Trophoblast cell (in vitro differentiated cells and primary cell): ENCODE data around the gene CYTIP.

ENCODE experiments used
- DNase-seq, 2 donors: peaks; one replicate each; pipeline ENCODE4 v3.0.0-alpha.2; 2016
- H2AFZ ChIP-seq: 2 replicates; pipeline ENCODE4 v1.6.1; 2013; ENCODE audit warnings: low read length, moderate library complexity, mild to moderate bottlenecking; ENCODE audit not compliant: insufficient read depth, poor library complexity
- H2AK5ac ChIP-seq: 2 replicates; pipeline ENCODE4 v1.6.1; 2013; ENCODE audit warnings: mild to moderate bottlenecking, low read length
- H2BK120ac ChIP-seq: 2 replicates; pipeline ENCODE4 v1.6.1; 2013; ENCODE audit warnings: low read length, mild to moderate bottlenecking, moderate library complexity; ENCODE audit not compliant: insufficient read depth, poor library complexity
- H2BK12ac ChIP-seq: 2 replicates; pipeline ENCODE4 v1.6.1; 2013; ENCODE audit warnings: mild to moderate bottlenecking, low read length, moderate library complexity
- H2BK5ac ChIP-seq: 2 replicates; pipeline ENCODE4 v1.6.1; 2013; ENCODE audit warnings: low read length, low read depth, moderate library complexity, mild to moderate bottlenecking; ENCODE audit not compliant: poor library complexity
- H3K14ac ChIP-seq: 2 replicates; pipeline ENCODE4 v1.6.1; 2013; ENCODE audit warnings: mild to moderate bottlenecking, low read length
- H3K18ac ChIP-seq: 2 replicates; pipeline ENCODE4 v1.6.1; 2013; ENCODE audit warnings: mild to moderate bottlenecking, low read length
- H3K23ac ChIP-seq: 2 replicates; pipeline ENCODE4 v1.6.1; 2013; ENCODE audit warnings: low read length
- H3K27ac ChIP-seq: 2 replicates; pipeline ENCODE4 v1.5.1; 2013; ENCODE audit warnings: low read depth, mild to moderate bottlenecking, inconsistent platforms, low read length, moderate library complexity
- H3K27me3 ChIP-seq: 2 replicates; pipeline ENCODE4 v1.6.1; 2013; ENCODE audit warnings: inconsistent platforms, mild to moderate bottlenecking, low read length, moderate library complexity; ENCODE audit not compliant: insufficient read depth
- H3K36me3 ChIP-seq, 2 experiments: 1 replicate in 1 of 2; 2 replicates in 1 of 2; pipeline ENCODE4 v1.6.1; 2013; ENCODE audit warnings: low read length in 2 of 2, mild to moderate bottlenecking in 2 of 2, moderate library complexity in 1 of 2; ENCODE audit not compliant: insufficient read depth in 2 of 2, control insufficient read depth in 1 of 2
- H3K4ac ChIP-seq: 2 replicates; pipeline ENCODE4 v1.6.1; 2013; ENCODE audit warnings: low read depth, mild to moderate bottlenecking, low read length, moderate library complexity
- H3K4me1 ChIP-seq, 2 experiments: 1 replicate in 1 of 2; 2 replicates in 1 of 2; pipeline ENCODE4 v1.6.1; 2013; ENCODE audit warnings: low read length in 2 of 2, mild to moderate bottlenecking in 2 of 2, moderate library complexity in 1 of 2; ENCODE audit not compliant: insufficient read depth in 2 of 2, control insufficient read depth in 1 of 2
- H3K4me2 ChIP-seq: 2 replicates; pipeline ENCODE4 v1.6.1; 2013; ENCODE audit warnings: inconsistent platforms, mild to moderate bottlenecking, low read length, moderate library complexity
- H3K4me3 ChIP-seq: 2 replicates; pipeline ENCODE4 v1.5.1; 2013; ENCODE audit warnings: mild to moderate bottlenecking, low read depth, low read length, inconsistent platforms
- H3K79me1 ChIP-seq: one replicate; pipeline ENCODE4 v1.6.1; 2013; ENCODE audit warnings: low read length
- H3K79me2 ChIP-seq: 2 replicates; pipeline ENCODE4 v1.6.1; 2013; ENCODE audit warnings: low read length, mild to moderate bottlenecking; ENCODE audit not compliant: control insufficient read depth, insufficient read depth, poor library complexity
- H3K9ac ChIP-seq: 2 replicates; pipeline ENCODE4 v1.6.1; 2013; ENCODE audit warnings: mild to moderate bottlenecking, low read length
- H3K9me3 ChIP-seq: 2 replicates; pipeline ENCODE4 v1.6.1; 2013; ENCODE audit warnings: low read depth, mild to moderate bottlenecking, control low read depth, inconsistent platforms, low read length; ENCODE audit not compliant: insufficient read depth
- H4K12ac ChIP-seq: 2 replicates; pipeline ENCODE4 v1.6.1; 2013; ENCODE audit warnings: low read depth, mild to moderate bottlenecking, low read length, moderate library complexity
- H4K8ac ChIP-seq: 2 replicates; pipeline ENCODE4 v1.6.1; 2013; ENCODE audit warnings: low read depth, mild to moderate bottlenecking, low read length, moderate library complexity
- H4K91ac ChIP-seq: one replicate; pipeline ENCODE4 v1.6.1; 2013; ENCODE audit warnings: low read depth, mild to moderate bottlenecking, low read length, moderate library complexity
- WGBS: extraction: QIAGEN DNeasy Blood & Tissue Kit; methylation state at CpG from one replicate; pipeline ENCODE4 v1.1.7; 2013; ENCODE audit warnings: missing lambda C conversion rate; ENCODE audit not compliant: insufficient read length, insufficient coverage; ENCODE audit errors: extremely low coverage; 5-methylcytosine and 5-hydroxymethylcytosine counted together

The CYTIP gene

GRCh38 chr2:157438863-157439823 lies 4.7 kb downstream of the CYTIP start:
- H4K8ac ChIP-seq = no peak overlapping the region
- H3K4ac ChIP-seq = no peak overlapping the region
- no peak overlapping the region for H3K18ac ChIP-seq
- no peak overlapping the region for H3K14ac ChIP-seq
- no peak overlapping the region for H2BK12ac ChIP-seq
- no peak overlapping the region for H3K4me3 ChIP-seq
- H3K23ac ChIP-seq = no peak overlapping the region
- H4K12ac ChIP-seq = no peak overlapping the region
- no peaks in the 10 kb centered on the region for H3K79me2 ChIP-seq
- no peaks in the 10 kb centered on the region for H3K4me1 ChIP-seq
- H3K27me3 ChIP-seq = no peaks in the 10 kb centered on the region
- no peak overlapping the region for H2AFZ ChIP-seq
- H3K79me1 ChIP-seq = no peaks in the 10 kb centered on the region
- H3K4me2 ChIP-seq = no peak overlapping the region
- no CpG with 5 or more reads among the region's 12 CpGs for WGBS
- H2BK5ac ChIP-seq = no peak overlapping the region
- H3K9ac ChIP-seq = no peak overlapping the region
- H2AK5ac ChIP-seq = no peak overlapping the region
- no peaks in the 10 kb centered on the region for H3K36me3 ChIP-seq
- H3K9me3 ChIP-seq = no peaks in the 10 kb centered on the region
- DNase-seq = no peak
- H3K27ac ChIP-seq = no peak overlapping the region
- no peak overlapping the region for H2BK120ac ChIP-seq
- H4K91ac ChIP-seq = no peak overlapping the region

GRCh38 chr2:157433394-157433793 lies 10.5 kb downstream of the CYTIP start:
- no peak overlapping the region for H3K27ac ChIP-seq
- no peaks in the 10 kb centered on the region for H3K27me3 ChIP-seq
- WGBS = no CpG with 5 or more reads among the region's 1 CpG

GRCh38 chr2:157432475-157433106 lies 11.3 kb downstream of the CYTIP start:
- no peaks in the 10 kb centered on the region for H3K36me3 ChIP-seq
- DNase-seq = no peak

More at GRCh38 chr2:157433394-157433793, 10.5 kb downstream of the CYTIP start:
- H3K9ac ChIP-seq = no peak overlapping the region
- no peak overlapping the region for H2BK12ac ChIP-seq
- H3K9me3 ChIP-seq = no peaks in the 10 kb centered on the region
- H3K23ac ChIP-seq = no peak overlapping the region
- no peak overlapping the region for H3K4me3 ChIP-seq
- H4K91ac ChIP-seq = no peak overlapping the region
- no peak overlapping the region for H2AK5ac ChIP-seq
- H3K4me1 ChIP-seq = no peaks in the 10 kb centered on the region
- no peak overlapping the region for H3K18ac ChIP-seq
- H3K4ac ChIP-seq = no peak overlapping the region
- no peak overlapping the region for H4K12ac ChIP-seq
- no peak for DNase-seq
- no peak overlapping the region for H2BK120ac ChIP-seq
- H3K36me3 ChIP-seq = no peaks in the 10 kb centered on the region
- H2AFZ ChIP-seq = no peak overlapping the region
- no peak overlapping the region for H3K14ac ChIP-seq
- H3K79me1 ChIP-seq = no peaks in the 10 kb centered on the region
- no peak overlapping the region for H3K4me2 ChIP-seq
- no peaks in the 10 kb centered on the region for H3K79me2 ChIP-seq
- no peak overlapping the region for H2BK5ac ChIP-seq
- no peak overlapping the region for H4K8ac ChIP-seq

GRCh38 chr2:157431176-157431575 lies 12.7 kb downstream of the CYTIP start:
- H4K91ac ChIP-seq = no peak overlapping the region
- H3K14ac ChIP-seq = no peak overlapping the region
- no peak overlapping the region for H2BK120ac ChIP-seq
- H3K4ac ChIP-seq = no peak overlapping the region
- H3K4me3 ChIP-seq = no peak overlapping the region
- no peak overlapping the region for H3K27ac ChIP-seq
- no peak overlapping the region for H2BK5ac ChIP-seq
- no peak overlapping the region for H3K9ac ChIP-seq
- H3K27me3 ChIP-seq = no peaks in the 10 kb centered on the region
- H3K79me1 ChIP-seq = no peaks in the 10 kb centered on the region
- no peak overlapping the region for H3K4me2 ChIP-seq
- no peak overlapping the region for H3K23ac ChIP-seq
- H3K9me3 ChIP-seq = no peaks in the 10 kb centered on the region
- no peak overlapping the region for H3K18ac ChIP-seq
- H2AK5ac ChIP-seq = no peak overlapping the region
- no peaks in the 10 kb centered on the region for H3K36me3 ChIP-seq
- H3K79me2 ChIP-seq = no peaks in the 10 kb centered on the region
- no peak overlapping the region for H2BK12ac ChIP-seq
- no peak overlapping the region for H2AFZ ChIP-seq
- no peak for DNase-seq
- no peak overlapping the region for H4K8ac ChIP-seq
- no peaks in the 10 kb centered on the region for H3K4me1 ChIP-seq
- H4K12ac ChIP-seq = no peak overlapping the region
- WGBS = no CpG with 5 or more reads among the region's 3 CpGs

More at GRCh38 chr2:157432475-157433106, 11.3 kb downstream of the CYTIP start:
- H3K4me3 ChIP-seq = no peak overlapping the region
- no peak overlapping the region for H3K27ac ChIP-seq
- no peaks in the 10 kb centered on the region for H3K79me2 ChIP-seq
- no peak overlapping the region for H2AFZ ChIP-seq
- no peak overlapping the region for H2AK5ac ChIP-seq
- H4K12ac ChIP-seq = no peak overlapping the region
- H3K23ac ChIP-seq = no peak overlapping the region
- H3K79me1 ChIP-seq = no peaks in the 10 kb centered on the region
- H3K4ac ChIP-seq = no peak overlapping the region
- H2BK120ac ChIP-seq = no peak overlapping the region
- H3K14ac ChIP-seq = no peak overlapping the region
- no peaks in the 10 kb centered on the region for H3K9me3 ChIP-seq
- no peak overlapping the region for H3K18ac ChIP-seq
- no peak overlapping the region for H2BK5ac ChIP-seq
- H2BK12ac ChIP-seq = no peak overlapping the region
- no peak overlapping the region for H3K9ac ChIP-seq
- H3K4me2 ChIP-seq = no peak overlapping the region
- no peaks in the 10 kb centered on the region for H3K4me1 ChIP-seq
- no peak overlapping the region for H4K8ac ChIP-seq
- no CpG with 5 or more reads among the region's 2 CpGs for WGBS
- H3K27me3 ChIP-seq = no peaks in the 10 kb centered on the region
- H4K91ac ChIP-seq = no peak overlapping the region
